ENCODE measurements around the gene RPTOR.

DNA sequence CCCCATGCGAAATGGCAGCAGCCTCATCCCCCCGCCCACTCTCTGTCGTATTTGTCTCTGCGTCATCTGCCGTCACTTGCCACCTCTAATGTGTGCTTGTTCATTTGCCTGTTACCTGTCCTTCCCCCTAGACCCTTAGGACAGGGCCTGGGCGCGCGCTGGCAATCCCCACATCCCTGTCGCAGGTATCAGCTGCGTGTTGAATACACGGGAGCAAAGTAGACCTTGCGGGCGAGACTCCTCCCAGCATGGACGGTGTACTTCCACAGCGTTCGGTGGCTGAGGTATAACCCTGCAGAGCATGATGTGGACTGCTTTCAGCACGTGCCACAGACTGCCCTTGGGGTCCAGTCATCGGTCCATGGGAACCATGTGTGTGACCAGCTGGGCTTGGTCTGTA is 276.9 kb downstream of the RPTOR start:
- TF ChIP-seq ZSCAN16 (tag by site-specific recombination; IDR thresholded peaks at IDR 0.05) (no peak), ZBTB20 (tag by site-specific recombination; IDR thresholded peaks at IDR 0.05) (no peak), ZNF660 (tag by site-specific recombination; IDR thresholded peaks at IDR 0.05) (no peak)
